ENCODE data around the gene DIS3L2.

- TF ChIP-seq CTCF (IDR thresholded peaks at IDR 0.05; ENCODE audit: low read length), result no peak
- TF ChIP-seq EZH2 (IDR thresholded peaks at IDR 0.05; ENCODE audit: borderline replicate concordance, low read length), result no peak
These were observed 53.2 kb downstream of the DIS3L2 start for GRCh38 chr2:232014681-232015080.

Measured in OCI-LY1 (cell line).